Aorta (tissue), 5 donors: ENCODE data around the gene NIT2. TPM values are rescaled to one million over a fixed set of nuclear protein-coding genes. Genes with fewer than 3 reads are reported as not detected.

ENCODE experiments used
- ATAC-seq: fragments of 200-7000 bp; cut with Tn5 transposase; one replicate; pipeline ENCODE4 v1.9.1; 2022; ENCODE audit warnings: moderate library complexity; ENCODE audit not compliant: low FRiP score
- DNase-seq, 2 donors: peaks; one replicate each; pipeline ENCODE4 v3.0.0-alpha.2; 2020
- H3K27ac ChIP-seq, 2 donors: one replicate each; pipeline ENCODE4 v1.5.1; 2013; ENCODE audit warnings: low read length in 2 of 2, mild to moderate bottlenecking in 2 of 2, moderate library complexity in 2 of 2, control low read depth in 1 of 2, inconsistent platforms in 1 of 2, low read depth in 1 of 2
- H3K27me3 ChIP-seq, 2 donors: one replicate each; pipeline ENCODE4 v1.6.1; 2013; ENCODE audit warnings: control low read depth in 1 of 2, low read length in 1 of 2, mild to moderate bottlenecking in 1 of 2, moderate library complexity in 1 of 2; ENCODE audit not compliant: insufficient read depth in 2 of 2, control insufficient read depth in 1 of 2
- H3K36me3 ChIP-seq, 2 donors: one replicate each; pipeline ENCODE4 v1.6.1; 2013; ENCODE audit warnings: control low read depth in 1 of 2, low read length in 1 of 2, mild to moderate bottlenecking in 1 of 2; ENCODE audit not compliant: insufficient read depth in 2 of 2, control insufficient read depth in 1 of 2
- H3K4me1 ChIP-seq, 2 donors: one replicate each; pipeline ENCODE4 v1.6.1; 2013; ENCODE audit warnings: low read length in 2 of 2, control low read depth in 1 of 2, mild to moderate bottlenecking in 1 of 2, moderate library complexity in 1 of 2; ENCODE audit not compliant: insufficient read depth in 2 of 2, control insufficient read depth in 1 of 2
- H3K4me3 ChIP-seq, 2 donors: one replicate each; pipeline ENCODE4 v1.5.1; 2013; ENCODE audit warnings: low read length in 2 of 2, control low read depth in 1 of 2, mild to moderate bottlenecking in 1 of 2
- H3K9me3 ChIP-seq: one replicate; pipeline ENCODE4 v1.6.1; 2013; ENCODE audit warnings: mild to moderate bottlenecking, low read length; ENCODE audit not compliant: control insufficient read depth
- WGBS, 2 donors: extraction: QIAGEN DNeasy Blood & Tissue Kit; methylation state at CpG; one replicate each; pipeline ENCODE4 v1.1.7; 2013; 5-methylcytosine and 5-hydroxymethylcytosine counted together
- intact Hi-C, 2 donors: fragments of 100-400 bp; cut with DNase I; formaldehyde crosslinking; loops; one replicate each; pipeline versions ENCODE4 v1.14.2 to v1.15.0; 2022
- polyA plus RNA-seq, 2 donors: library from polyadenylated mRNA; stranded (reverse); fragments of 200-250 nt; gene quantifications; one replicate each; pipeline ENCODE4 v1.2.3, GENCODE V29; 2013
- total RNA-seq, 2 donors: library from RNA; stranded (reverse); fragmentation: NEBNext Ultra II Directional; extraction: Animal tissue kit (Norgen Biotek cat#: 25700); gene quantifications; one replicate each; pipeline ENCODE4 v1.2.1, GENCODE V29; 2021
- donor health status: healthy with polysubstance abuse.
- donor health status: Bipolar disorder and iron deficiency.
- donor health status: DM: no; HTN: no; CAD: no.
- donor health status: DM: no; HTN: no; CAD: no.
- donor health status: DM: yes; HTN: yes; CAD: no.

The NIT2 gene
- total and polyA plus RNA-seq, 4 donors = 13.3 to 58.7 (median 33.9) TPM

DNA sequence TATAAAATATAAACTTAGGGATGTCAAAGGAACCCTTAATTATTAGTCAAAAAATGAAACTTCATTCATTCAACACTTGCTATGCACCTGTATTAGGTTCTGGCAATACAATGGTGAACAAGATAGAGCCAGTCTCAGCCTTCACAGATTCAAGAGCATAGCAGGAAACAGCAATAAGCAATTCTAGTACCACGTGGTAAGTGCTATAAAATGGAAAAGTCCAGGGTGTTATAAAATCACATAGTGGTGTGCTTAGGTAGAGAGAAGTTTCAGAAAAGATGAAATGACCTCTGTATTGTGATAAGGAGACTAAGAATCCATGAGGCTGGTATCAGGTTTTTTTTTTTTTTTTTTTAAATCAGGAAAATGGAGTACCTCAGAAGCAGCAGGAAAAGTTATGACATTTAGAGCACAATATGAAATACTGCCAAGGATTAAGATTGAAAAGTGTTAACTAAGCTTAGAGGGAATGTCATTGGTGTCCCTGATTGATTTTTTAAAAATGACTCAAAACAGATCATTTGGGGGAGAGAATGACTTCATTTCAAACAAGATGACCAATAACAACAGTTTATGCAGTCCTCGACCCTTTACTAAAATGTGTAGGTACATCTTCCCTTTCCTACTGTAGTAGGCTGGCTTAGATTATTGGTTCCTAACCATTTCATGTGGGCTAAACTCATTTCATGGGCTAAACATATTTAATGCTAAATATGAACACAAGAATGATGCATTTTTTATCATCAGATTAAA lies 61.3 kb downstream of the NIT2 start:
- WGBS, 2 donors = 67 to 69% methylated on average over 2 of the region's 2 CpGs
- Histone ChIP-seq H3K27me3 (no peaks in the 10 kb centered on the region), H3K4me1 (no peaks in the 10 kb centered on the region), H3K4me3 (no peak overlapping the region), H3K9me3 (no peaks in the 10 kb centered on the region), H3K27ac (no peak overlapping the region), H3K36me3 (no peaks in the 10 kb centered on the region)
- intact Hi-C loops = loop anchor here in 1 of 2 donors (10.0 kb wide), 1 partner anchor 1801 kb away; the partner anchor contains the start of gene CPOX
- ATAC-seq (no peak), DNase-seq (no peak)

DNA sequence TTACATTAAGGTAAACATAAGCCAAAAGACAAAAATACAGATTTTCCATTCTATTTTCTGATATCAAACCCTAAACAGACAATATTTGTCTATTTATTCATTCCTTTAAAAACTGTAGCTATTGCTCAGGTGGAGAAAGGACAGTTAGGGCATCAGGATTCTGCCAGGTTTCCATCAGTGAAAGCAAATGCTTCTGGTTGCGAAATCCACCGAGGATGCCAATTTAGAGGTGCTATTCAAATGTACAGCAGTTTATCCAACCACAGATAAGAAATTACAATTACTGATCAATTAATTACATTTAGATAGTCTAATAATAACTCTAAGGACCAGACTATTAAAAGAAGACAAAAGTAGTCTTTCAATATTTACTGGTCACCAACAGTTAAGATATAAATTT lies 62.4 kb downstream of the NIT2 start:
- 89% methylated on average over 2 of the region's 2 CpGs for WGBS, 2 donors
- Histone ChIP-seq H3K9me3 (no peaks in the 10 kb centered on the region), H3K27me3 (no peaks in the 10 kb centered on the region), H3K4me1 (no peaks in the 10 kb centered on the region), H3K36me3 (no peaks in the 10 kb centered on the region), H3K27ac (no peak overlapping the region), H3K4me3 (no peak overlapping the region)
- intact Hi-C loops = loop anchor here in 1 of 2 donors (10.0 kb wide), 1 partner anchor 1802 kb away; the partner anchor contains the start of gene CPOX
- no peak for ATAC-seq
- DNase-seq = no peak

DNA sequence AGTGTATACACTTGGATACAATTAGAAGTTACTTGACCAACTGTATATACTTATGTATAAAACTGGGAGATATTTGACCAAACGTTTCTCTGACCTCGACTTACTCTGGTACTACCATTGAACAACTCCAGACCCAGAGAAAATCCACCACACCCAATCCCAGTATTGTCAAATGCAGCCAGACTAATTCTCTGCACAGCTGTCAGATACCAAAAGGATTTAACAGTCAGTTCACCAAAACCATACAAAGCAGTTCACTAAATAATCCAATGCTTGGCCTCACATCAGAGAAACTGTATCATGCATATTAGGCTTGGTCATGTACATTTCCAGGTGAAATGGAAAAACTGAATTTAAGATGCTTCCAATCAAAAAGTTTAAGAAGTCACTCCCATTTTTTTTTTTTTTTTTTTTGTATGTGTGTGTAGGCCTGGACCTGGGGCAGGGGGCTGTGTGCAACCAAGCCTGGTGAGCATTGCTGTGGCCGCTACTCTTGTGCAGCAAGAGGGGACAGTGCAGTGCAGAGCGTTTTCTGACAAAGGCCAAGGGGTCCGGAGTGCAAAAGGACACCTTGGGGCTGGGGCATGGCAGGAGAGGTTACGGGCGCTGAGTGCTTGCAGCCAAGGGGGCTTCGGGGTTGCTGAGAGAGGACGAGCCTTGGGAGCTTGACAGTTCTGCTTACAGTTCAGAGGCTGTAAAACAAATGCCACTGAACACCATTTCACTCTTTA lies 64.9 kb downstream of the NIT2 start:
- no peaks in the 10 kb centered on the region for H3K4me1 ChIP-seq
- ATAC-seq = no peak
- 34 to 36% methylated on average over 9 of the region's 9 CpGs for WGBS, 2 donors
- no peaks in the 10 kb centered on the region for H3K36me3 ChIP-seq
- no peaks in the 10 kb centered on the region for H3K9me3 ChIP-seq
- H3K4me3 ChIP-seq = peak overlapping the region; percentile 83 to 92
- H3K27me3 ChIP-seq = no peaks in the 10 kb centered on the region
- peak in 1 of 2 donors; percentile 46 for DNase-seq
- H3K27ac ChIP-seq = no peak overlapping the region
- intact Hi-C loops = loop anchor here (5.0 to 10.0 kb wide), 3 partner anchors 65 to 1805 kb away; partner anchors contain the start of genes CPOX (in 1 of the 2), NIT2 (in 1 of the 2) and TMEM45A (in 1 of the 2)

DNA sequence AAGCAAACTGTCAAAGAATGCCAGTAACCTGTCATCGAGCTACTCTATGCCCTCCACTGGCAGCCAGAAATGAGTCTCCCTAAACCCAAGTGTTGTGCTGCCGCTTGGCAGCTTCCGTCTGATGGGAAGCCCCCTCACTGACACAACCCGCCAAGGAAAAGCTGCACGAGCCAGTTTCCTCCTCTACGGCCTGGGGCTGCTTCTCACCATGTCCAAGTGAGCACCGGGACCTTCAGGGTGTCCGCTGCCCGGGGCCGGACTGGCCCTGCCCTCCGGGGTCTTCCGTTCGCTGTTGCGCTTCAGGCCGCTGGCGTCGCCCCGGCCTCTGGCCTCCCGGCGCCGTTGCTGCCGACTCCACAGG lies 65.8 kb downstream of the NIT2 start:
- intact Hi-C loops = loop anchor here (5.0 to 10.0 kb wide), 2 partner anchors 66 to 92 kb away; partner anchors contain the start of genes NIT2 (in 1 of the 2) and TMEM45A (in 1 of the 2)
- Histone ChIP-seq H3K27ac (peak overlapping the region; percentile 30 to 34), H3K4me3 (peak overlapping the region; percentile 83 to 92), H3K27me3 (no peaks in the 10 kb centered on the region), H3K9me3 (no peaks in the 10 kb centered on the region), H3K4me1 (no peaks in the 10 kb centered on the region), H3K36me3 (no peaks in the 10 kb centered on the region)
- ATAC-seq (no peak), DNase-seq (peak in 1 of 2 donors; percentile 47)
- WGBS, 2 donors = 0% methylated on average over 22 of the region's 22 CpGs

DNA sequence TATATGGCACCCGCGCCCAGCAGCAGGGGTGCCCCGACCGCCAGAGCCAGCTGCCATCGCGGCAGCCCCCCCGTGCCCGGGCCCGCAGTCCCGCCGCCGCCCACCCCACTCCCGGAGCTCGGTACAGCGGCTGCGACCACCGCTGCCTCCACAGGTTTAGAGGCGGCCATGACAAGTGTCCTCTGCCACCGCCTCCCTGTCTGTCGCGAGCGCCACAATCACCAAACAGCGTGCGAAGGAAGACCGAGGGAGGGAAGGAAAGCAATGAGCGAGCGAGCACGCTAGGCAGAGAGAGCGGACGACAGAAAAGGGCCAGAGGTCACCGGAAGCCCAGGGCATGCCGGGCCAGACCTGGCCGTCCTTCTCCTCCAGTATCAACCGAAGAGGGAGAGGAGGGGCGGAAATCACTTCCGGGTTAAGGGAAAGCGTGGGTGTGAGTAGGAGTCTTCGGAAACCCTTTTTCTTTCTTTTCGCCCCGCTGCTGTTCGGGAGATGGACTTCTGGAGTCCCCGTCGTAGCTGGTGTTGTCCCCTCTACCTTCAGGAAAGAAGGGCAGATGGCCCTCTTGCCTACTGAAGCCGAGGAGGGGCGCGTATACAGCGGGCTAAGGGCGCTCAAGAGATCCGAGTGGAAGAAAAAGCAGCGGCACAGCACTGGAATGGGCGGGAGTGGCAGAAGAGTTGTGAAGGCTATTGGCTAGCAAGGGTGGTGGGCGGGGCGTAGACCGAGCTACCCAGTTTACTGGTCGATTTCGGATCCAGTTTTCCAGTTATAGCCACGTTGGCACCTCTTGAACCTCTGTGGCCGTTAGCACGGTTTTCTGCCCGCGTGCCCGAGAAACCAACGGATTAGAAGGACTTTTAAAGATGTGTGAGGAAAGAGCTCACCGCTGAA lies 66.5 kb downstream of the NIT2 start, which contains the start of the genes LNP1 and TOMM70:
Gene LNP1 (plus strand): TSS at position 760 of the 894 bp plus-strand sequence. CDS start 28,191 bp downstream, outside the sequence.
Gene TOMM70 (minus strand): TSS at position 310 of the 894 bp plus-strand sequence. CDS start 140 bp downstream, at position 170.
- intact Hi-C loops = loop anchor here (5.0 to 10.0 kb wide), 2 partner anchors 66 to 91 kb away; partner anchors contain the start of genes NIT2 (in 1 of the 2) and TMEM45A (in 1 of the 2)
- Histone ChIP-seq H3K27ac (peak within 1 kb of the TSS; percentile 34 to 92), H3K9me3 (no peaks in the 10 kb centered on the region), H3K4me3 (peak within 1 kb of the TSS; percentile 92 to 96), H3K36me3 (no peaks in the 10 kb centered on the region), H3K4me1 (no peaks in the 10 kb centered on the region), H3K27me3 (no peaks in the 10 kb centered on the region)
- ATAC-seq (peak; percentile 99), DNase-seq (peak; percentile 98 to 99)
- WGBS, 2 donors = 0 to 1% methylated on average over 59 to 64 of the region's 64 CpGs

- H3K27me3 ChIP-seq = no peaks in the 10 kb centered on the region
- DNase-seq = peak; percentile 56 to 79
- no peaks in the 10 kb centered on the region for H3K36me3 ChIP-seq
- no peaks in the 10 kb centered on the region for H3K9me3 ChIP-seq
- 0% methylated on average over 23 of the region's 23 CpGs for WGBS, 2 donors
- peak overlapping the region; percentile 72 to 96 for H3K4me3 ChIP-seq
- intact Hi-C loops = loop anchor here (5.0 to 10.0 kb wide), 2 partner anchors 67 to 91 kb away; partner anchors contain the start of genes NIT2 (in 1 of the 2) and TMEM45A (in 1 of the 2)
- peak; percentile 27 for ATAC-seq
- H3K27ac ChIP-seq = peak overlapping the region in 1 of 2 donors; percentile 92
- H3K4me1 ChIP-seq = no peaks in the 10 kb centered on the region
Observed at GRCh38 chr3:100401674-100402041, 67.1 kb downstream of the NIT2 start.

DNA sequence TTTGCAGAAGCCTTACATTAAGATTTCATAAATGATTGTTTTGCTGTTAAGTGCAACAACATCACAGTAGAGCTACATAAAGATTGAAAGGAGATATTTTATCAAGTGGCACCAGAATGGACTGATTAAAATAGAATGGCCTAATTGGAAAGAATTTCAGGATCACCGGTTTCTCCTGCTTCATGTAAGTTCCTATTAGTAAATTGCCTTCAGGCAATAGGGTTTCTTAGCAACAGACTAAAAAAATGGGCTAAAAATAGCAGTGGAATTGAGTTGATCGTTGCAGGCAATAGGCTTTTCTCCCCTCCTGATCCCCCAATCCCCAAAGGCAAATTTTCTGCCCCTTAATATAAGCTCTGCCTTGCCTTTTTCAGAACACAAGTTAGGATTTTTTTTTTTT lies 67.7 kb downstream of the NIT2 start:
- Histone ChIP-seq H3K27ac (no peak overlapping the region), H3K9me3 (no peaks in the 10 kb centered on the region), H3K4me3 (peak overlapping the region; percentile 72 to 96), H3K36me3 (no peaks in the 10 kb centered on the region), H3K27me3 (no peaks in the 10 kb centered on the region), H3K4me1 (no peaks in the 10 kb centered on the region)
- intact Hi-C loops = loop anchor here (5.0 to 10.0 kb wide), 2 partner anchors 67 to 90 kb away; partner anchors contain the start of genes NIT2 (in 1 of the 2) and TMEM45A (in 1 of the 2)
- ATAC-seq (no peak), DNase-seq (no peak)
- WGBS, 2 donors = 0 to 1% methylated on average over 2 of the region's 2 CpGs
